Stimulated activated CD8-positive, alpha-beta memory T cell treated with anti-CD3 and anti-CD28 coated beads, Interleukin-15, amount 100 ng/mL, for 4 hours (primary cell): Measurements from ENCODE around the gene SLC35E3.
"Not testable (repeated sequence)": the region's sequence is repeated elsewhere in the genome, so short reads cannot be mapped to it uniquely, and the experiment has no call there.

Experiments
- DNase-seq, 2 donors: peaks; one replicate each; pipeline ENCODE4 v3.0.0-alpha.2; 2020; ENCODE audit warnings: low read depth in 2 of 2

SLC35E3 gene

DNA sequence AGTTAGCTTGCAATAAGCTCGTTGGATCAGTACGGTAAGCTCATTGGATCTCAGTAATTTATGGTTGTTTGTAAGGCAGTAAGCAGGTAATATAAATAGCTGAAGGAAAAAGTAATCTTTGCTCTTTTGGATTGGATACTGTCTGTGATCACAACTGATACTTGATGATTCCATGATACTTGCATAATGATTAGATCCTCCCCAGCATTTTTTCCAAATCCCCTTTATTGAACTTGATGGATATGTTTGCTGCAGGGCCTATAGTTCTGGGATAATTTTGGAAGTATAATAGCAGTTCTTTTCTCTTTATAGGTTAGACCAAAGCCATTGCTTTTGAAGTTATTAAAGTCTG, 67.2 kb downstream of the SLC35E3 start:
- no peak for DNase-seq

DNA sequence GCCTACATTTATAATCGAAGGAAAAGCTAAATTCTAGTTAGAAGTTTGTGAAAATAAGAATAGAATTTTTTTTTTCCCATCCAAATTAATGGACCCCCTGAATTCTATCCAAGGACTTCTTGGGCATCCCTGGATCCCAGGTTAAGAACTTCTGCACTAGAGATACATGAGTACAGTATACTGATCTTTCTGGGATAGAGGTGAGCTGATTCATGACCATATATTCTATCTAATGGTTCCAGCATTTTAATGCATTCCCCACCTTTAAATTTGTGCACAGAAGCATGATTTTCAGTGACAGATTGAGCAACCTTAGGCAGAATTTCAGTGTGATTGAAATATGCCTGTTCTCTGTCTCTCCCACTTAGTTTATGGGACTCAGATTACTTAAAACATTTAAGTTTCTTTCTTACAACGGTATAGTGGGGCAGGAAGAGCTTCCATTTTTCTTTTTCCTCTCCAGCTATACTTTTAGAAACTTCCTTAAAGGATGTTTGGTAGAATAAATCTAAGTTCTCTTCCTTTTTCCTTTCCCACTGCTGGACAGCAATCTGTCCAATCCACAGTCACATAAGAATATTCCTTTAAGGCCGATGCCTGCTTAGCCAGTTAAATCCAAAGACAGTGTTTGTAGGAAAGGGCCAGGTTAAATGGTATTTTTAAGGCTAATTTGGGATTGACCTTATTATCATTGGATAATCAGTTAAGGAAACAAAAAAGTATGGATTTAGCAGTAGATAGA, 68.7 kb downstream of the SLC35E3 start:
- DNase-seq = no peak

DNA sequence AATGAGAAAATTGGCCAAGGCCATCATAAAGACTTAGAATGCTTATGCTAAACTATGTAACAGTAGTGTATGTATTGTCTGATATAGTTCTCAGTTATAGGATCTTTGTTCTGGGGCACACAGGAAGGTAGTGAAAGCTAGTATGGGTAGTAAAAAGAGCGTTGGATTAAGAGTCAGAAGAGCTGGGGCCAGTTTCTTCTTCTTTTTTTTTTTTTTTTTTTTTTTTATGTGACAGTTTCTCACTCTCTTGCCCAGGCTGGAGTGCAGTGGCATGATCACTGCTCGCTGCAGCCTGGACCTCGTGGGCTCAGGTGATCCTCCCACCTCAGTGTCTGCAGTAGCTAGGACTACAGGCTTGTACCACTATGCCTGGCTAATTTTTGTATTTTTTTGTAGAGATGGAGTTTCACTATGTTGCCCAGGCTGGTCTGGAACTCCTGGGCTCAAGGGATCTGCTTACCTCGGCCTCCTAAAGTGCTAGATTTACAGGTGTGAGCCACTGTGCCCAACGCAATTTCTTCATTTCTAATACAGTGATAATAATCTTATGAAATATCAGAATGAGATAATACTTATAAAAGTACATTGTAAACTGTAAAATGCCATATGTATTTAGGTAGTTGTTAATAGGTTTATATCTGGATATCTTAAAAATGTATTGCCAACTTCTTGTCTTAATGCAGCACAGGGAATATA, 69.4 kb downstream of the SLC35E3 start:
- DNase-seq = no peak

DNA sequence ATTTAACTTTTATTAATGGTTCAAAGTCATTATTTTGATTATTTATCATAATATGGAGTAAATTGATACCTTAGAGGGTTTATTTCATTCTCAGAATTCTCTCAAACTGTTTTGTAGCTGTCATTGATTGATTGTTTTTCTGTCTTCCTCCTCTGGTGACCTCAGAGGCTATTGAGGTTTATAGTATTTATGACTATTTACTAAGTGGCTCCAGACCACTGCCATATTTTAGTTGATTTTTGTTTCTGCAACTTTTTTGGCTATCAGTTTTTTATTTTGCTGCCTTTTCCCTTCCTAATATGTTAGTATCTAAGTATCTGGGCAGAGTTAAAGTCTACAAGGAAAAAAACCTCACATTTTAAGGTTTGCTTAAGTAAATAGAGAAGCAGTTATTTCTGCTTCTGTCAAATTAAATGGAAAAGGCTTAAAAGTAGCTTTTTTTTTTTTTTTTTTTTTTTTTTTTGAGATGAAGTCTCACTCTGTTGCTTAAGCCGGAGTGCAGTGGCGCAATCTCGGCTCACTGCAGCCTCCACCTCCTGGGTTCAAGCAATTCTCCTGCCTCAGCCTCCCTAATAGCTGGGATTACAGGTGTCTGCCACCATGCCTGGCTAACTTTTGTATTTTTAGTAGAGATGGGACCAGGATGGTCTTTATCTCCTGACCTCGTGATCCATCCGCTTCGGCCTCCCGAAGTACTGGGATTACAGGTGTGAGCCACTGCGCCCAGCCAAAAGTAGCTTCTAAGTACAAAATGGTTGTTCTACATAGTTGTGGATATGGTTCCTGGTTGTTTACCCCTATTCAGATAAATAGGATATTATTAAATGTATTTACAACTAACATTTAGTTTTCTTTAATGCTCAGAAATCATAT, 70.2 kb downstream of the SLC35E3 start:
- DNase-seq = no peak

DNA sequence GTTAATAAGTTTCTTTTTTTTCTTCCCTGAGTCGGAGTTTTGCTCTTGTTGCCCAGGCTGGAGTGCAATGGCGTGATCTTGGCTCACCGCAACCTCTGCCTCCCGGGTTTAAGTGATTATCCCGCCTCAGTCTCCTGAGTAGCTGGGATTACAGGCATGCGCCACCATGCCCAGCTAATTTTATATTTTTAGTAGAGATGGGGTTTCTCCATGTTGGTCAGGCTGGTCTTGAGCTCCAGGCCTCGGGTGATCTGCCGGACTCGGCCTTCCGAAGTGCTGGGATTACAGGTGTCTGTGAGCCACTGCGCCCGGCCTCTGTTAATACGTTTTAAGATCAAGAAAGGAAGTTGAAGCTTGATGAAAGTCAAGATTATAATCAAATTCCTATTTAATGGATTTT, 73.5 kb downstream of the SLC35E3 start:
- DNase-seq = not testable (repeated sequence)

DNA sequence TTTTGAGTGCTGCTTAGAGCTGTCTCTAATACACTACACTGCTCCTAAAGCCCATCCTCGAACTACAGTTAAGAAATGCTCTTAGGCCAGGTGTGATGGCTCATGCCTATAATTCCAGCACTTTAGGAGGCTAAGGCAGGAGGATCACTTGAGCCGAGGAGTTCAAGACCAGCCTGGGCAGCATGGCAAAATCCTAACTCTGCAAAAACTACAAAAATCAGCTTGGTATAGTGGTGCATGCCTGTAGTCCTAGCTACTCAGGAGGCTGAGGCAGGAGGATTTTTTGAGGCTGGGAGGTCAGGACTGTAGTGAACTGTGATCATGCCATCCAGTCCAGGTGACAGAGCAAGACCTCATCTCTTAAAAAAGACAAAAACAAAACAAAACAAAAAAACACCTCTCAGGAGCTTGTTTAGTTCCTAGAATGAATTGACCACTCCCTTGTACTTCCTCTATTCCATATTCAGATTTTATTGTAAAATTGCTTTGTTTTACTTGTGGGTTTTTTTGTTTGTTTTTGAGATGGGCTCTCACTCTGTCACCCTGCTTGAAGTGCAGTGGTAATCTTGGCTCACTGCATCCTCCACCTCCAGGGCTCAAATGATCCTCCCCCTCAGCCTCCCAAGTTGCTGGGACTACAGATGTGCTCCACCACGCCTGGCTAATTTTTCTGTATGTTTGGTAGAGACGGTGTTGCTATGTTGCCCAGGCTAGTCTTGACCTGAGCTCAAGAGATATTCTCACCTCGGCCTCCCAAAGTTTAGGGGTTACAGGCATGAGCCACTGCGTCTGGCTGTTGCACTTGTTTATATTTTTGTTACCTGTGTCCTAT, 75.6 kb downstream of the SLC35E3 start:
- DNase-seq = no peak

DNA sequence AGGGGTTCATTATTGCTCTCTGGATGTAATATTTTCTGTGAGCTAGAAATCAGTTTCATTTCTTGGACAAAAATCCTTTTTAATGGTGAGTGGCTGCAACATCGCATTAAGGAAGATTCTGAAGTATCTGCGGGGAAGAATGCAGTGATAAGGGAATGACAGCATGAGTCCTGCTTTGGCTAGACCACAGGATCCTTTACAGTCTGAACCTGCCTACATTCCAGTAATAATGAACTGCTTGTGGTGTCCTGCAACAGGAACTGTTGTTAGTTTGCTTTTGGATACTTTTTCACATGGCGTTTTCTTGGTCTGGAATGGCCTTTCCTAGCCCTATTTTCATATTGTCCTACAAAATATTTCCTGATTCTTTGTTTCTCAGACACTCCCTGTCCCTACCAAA, 77.7 kb downstream of the SLC35E3 start:
- DNase-seq = no peak

DNA sequence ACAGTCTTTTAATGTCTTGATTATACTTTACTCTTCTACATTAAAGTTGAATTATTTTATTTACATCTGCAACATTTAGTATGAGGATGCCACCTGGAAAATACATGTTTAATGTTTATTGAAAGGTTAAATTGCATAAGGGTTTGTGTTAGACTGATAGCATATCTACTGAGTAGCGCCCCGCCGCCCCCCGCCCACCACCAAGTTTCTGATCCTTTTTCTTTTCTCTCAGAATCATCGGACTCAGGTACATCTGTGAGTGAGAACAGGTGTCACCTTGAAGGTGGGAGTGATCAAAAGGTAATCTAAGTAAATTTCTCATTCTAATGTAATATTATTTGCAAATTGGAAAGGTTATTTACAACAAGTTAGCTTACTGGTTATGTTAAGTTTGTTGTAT, 78.2 kb downstream of the SLC35E3 start:
- DNase-seq = no peak

DNA sequence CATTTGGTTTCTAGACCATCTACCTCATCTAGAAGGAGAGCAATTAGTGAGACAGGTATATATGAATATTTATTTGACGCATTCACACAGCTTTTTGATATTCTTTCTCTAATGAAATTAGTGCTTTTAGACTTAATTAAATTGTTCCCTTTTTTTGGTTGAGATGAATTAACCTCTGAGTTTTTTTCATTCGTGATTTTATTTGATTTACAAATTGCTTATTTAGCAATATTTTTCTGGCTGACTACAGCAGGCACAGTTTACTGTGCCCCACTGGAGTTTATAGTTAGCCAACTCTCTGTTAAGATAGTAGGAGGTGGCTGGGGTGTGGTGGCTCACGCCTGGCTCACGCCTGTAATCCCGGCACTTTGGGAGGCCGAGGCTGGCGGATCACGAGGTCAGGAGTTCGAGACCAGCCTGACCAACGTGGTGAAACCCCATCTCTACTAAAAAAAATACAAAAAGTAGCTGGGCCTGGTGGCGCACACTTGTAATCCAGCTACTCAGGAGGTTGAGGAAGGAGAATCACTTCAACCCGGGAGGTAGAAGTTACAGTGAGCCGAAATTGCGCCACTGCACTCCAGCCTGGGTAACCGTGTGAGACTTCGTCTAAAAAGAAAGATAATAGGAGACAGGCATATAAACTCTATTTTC, 78.7 kb downstream of the SLC35E3 start:
- DNase-seq = no peak

DNA sequence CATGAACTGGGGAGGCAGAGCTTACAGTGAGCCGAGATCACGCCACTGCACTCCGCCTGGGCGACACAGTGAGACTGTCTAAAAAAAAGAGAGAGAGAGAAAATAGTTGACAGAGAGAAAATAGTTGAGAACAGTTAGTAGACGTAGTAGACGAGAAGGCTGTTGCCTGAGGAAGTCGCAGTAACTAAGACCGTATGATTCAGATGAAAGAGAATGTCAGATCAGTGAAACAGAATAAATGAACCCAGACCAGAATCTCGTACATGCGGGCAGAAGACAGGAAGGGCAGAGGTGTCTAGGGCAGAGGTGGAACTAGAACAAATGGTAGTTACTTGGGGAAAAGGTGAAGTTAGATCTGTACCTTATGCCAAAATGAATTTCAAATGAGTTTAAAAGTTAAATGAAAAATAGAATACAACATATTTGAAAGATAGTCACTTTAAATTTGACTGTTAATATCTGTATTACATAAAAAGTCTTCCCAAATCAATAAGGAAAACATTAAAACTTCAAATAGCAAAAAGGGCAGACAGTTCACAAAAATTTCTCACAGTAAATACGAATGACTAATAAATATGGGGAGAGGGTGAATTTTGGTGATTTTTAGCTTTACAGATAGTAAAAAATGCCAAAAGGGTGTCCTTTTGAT, 79.7 kb downstream of the SLC35E3 start:
- no peak for DNase-seq

DNA sequence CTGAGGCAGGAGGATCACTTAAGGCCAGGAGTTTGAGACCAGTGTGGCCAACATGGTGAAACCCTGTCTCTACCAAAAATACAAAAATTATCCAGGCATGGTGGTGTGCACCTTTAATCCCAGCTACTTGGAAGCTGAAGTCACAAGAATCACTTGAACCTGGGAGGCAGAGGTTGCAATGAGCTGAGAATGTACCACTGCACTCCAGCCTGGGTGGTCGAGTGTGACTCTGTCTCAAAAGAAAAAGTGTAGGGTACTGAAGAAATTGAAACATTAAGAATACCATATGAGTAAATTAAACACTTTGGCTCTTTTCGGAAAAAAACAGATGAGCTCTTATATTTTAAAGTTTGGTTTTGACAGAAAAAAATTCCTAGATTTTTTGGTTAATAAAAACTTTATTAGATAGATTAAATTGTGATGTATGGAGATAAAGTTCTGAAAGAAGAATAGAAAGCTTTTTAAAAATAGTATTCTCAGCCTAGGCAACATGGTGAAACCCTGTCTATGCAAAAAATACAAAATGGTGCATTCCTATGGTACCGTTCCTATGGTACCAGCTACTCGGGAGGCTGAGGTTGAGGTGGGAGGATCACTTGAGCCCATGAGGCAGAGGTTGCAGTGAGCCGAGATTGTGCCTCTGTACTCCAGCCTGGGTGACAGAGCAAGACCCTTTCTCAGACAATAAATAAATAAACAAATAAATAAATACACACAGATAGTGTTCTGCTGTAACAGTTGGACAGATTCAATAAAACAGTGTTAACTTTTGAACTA, 82.1 kb downstream of the SLC35E3 start:
- no peak for DNase-seq

DNA sequence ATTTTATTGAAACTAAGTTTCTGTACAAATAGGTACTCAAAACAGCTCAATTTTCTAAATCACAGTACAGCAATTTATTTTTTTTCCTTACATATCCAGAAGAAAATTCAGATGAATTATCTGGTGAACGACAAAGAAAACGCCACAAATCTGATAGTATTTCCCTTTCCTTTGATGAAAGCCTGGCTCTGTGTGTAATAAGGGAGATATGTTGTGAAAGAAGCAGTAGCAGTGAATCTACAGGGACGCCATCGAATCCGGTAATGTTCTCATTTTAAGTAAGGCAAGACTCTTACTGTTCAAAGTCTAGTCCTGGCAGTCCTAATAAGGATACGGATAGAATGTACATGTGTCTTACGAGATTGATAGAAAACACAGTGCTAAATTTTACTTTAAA, 82.7 kb downstream of the SLC35E3 start:
- no peak for DNase-seq
